GM06990 (cell line): Measurements from ENCODE around the gene CTSH.
"Not testable (repeated sequence)": the region's sequence is repeated elsewhere in the genome, so short reads cannot be mapped to it uniquely, and the experiment has no call there.

Experiments used
- DNase-seq: peaks from one replicate; pipeline ENCODE4 v3.0.0-alpha.2; 2011; ENCODE audit not compliant: insufficient read length; ENCODE audit errors: extremely low read depth
- H3K27me3 ChIP-seq: replicated peaks from 2 replicates; pipeline ENCODE4 v1.6.0; 2011; ENCODE audit warnings: low read length; ENCODE audit not compliant: control insufficient read depth, insufficient read depth
- H3K36me3 ChIP-seq: 2 replicates; pipeline ENCODE4 v1.5.1; 2011; ENCODE audit warnings: low read length; ENCODE audit not compliant: control insufficient read depth, insufficient read depth
- H3K4me3 ChIP-seq: replicated peaks from 2 replicates; pipeline ENCODE4 v1.5.1; 2011; ENCODE audit warnings: low read depth, mild to moderate bottlenecking, control low read depth, low read length
- TF ChIP-seq, protein P1 (sequence below): IDR thresholded peaks from 2 replicates; pipeline ENCODE4 v1.5.1; 2011; ENCODE audit warnings: low read length, control low read depth, mild to moderate bottlenecking, inconsistent platforms; ENCODE audit not compliant: insufficient read depth, poor library complexity, severe bottlenecking

The CTSH gene

DNA sequence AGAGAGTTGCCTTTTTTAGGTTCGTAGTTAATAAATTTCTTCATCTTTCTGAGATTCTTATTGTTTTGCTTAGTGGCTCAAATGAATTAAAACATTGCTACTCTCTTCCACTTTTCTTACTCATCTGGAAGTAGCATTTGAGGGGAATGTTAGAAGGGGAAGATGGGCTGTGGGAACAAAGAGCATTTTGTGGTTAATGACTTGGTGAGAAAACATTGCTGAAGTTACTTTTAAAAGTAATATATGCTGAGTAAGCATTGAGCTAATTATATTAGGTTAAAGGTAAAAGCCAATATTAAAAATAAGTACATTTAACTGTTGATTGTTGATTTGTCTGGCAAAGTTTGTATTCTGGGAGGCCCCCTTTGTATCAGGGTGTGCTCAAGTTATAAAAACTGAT, 66.5 kb downstream of the CTSH start:
- TF ChIP-seq, protein P1, sequence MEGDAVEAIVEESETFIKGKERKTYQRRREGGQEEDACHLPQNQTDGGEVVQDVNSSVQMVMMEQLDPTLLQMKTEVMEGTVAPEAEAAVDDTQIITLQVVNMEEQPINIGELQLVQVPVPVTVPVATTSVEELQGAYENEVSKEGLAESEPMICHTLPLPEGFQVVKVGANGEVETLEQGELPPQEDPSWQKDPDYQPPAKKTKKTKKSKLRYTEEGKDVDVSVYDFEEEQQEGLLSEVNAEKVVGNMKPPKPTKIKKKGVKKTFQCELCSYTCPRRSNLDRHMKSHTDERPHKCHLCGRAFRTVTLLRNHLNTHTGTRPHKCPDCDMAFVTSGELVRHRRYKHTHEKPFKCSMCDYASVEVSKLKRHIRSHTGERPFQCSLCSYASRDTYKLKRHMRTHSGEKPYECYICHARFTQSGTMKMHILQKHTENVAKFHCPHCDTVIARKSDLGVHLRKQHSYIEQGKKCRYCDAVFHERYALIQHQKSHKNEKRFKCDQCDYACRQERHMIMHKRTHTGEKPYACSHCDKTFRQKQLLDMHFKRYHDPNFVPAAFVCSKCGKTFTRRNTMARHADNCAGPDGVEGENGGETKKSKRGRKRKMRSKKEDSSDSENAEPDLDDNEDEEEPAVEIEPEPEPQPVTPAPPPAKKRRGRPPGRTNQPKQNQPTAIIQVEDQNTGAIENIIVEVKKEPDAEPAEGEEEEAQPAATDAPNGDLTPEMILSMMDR = no peak
- Histone ChIP-seq H3K4me3 (no peak overlapping the region; the same call in 1 of the 2 replicates), H3K36me3 (no peaks in the 10 kb centered on the region; the same call in 1 of the 2 replicates), H3K27me3 (no peaks in the 10 kb centered on the region)
- no peak for DNase-seq

DNA sequence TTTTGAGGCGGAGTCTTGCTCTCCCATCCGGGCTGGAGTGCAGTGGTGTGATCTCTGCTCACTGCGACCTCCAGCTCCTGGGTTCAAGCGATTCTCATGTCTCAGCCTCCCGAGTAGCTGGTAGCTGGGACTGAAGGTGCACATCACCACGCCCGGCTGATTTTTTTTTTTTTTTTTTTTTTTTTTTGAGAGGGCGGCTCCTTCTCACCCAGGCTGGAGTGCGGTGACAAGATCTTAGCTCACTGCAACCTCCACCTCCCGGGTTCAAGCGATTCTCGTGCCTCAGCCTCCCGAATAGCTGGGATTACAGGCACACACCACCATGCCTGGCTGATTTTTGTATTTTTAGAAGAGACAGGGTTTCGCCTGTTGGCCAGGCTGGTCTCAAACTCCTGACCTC, 67.9 kb downstream of the CTSH start:
- H3K36me3 ChIP-seq, H3K27me3 ChIP-seq, DNase-seq: not testable (repeated sequence)
- H3K4me3 ChIP-seq = peak overlapping the region; percentile 10; the same call in 1 of the 2 replicates

DNA sequence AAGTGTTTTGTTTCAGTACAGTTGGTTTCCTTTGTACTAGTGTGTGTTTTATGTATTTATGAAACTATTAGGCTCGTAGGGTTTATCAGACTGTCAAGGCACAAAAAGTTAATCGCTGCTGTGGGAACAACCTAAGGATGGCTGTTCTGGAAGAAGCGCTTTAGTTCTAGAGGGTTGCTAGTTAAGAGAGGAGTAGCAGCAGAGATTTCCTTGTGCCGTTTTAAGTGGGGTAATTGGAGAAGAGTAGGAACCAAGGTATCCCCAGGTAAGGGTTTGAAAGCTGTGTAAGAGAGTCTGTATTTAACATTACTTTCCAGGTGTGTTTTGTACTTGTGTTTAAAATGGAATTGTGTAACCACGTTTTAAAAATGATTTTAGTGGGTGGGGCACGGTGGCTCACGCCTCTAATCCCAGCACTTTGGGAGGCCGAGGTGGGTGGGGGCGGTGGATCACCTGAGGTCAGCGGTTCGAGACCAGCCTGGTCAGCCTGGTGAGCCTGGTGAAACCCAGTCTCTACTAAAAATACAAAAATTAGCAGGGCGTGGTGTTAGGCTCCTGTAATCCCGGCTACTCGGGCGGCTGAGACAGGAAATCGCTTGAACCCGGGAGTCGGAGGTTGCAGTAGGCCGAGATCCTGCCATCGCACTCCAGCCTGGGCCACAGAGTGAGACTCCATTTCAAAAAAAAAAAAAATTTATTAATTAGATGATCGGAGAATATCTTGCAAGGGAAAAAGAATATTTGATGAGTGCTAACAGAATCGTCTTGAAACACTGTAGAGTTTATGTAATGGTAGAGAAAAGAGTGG, 69.5 kb downstream of the CTSH start:
- TF ChIP-seq, protein P1 = no peak
- no peaks in the 10 kb centered on the region for H3K27me3 ChIP-seq
- peak overlapping the region; percentile 99 for H3K4me3 ChIP-seq
- H3K36me3 ChIP-seq = no peaks in the 10 kb centered on the region; the same call in 1 of the 2 replicates
- no peak for DNase-seq

DNA sequence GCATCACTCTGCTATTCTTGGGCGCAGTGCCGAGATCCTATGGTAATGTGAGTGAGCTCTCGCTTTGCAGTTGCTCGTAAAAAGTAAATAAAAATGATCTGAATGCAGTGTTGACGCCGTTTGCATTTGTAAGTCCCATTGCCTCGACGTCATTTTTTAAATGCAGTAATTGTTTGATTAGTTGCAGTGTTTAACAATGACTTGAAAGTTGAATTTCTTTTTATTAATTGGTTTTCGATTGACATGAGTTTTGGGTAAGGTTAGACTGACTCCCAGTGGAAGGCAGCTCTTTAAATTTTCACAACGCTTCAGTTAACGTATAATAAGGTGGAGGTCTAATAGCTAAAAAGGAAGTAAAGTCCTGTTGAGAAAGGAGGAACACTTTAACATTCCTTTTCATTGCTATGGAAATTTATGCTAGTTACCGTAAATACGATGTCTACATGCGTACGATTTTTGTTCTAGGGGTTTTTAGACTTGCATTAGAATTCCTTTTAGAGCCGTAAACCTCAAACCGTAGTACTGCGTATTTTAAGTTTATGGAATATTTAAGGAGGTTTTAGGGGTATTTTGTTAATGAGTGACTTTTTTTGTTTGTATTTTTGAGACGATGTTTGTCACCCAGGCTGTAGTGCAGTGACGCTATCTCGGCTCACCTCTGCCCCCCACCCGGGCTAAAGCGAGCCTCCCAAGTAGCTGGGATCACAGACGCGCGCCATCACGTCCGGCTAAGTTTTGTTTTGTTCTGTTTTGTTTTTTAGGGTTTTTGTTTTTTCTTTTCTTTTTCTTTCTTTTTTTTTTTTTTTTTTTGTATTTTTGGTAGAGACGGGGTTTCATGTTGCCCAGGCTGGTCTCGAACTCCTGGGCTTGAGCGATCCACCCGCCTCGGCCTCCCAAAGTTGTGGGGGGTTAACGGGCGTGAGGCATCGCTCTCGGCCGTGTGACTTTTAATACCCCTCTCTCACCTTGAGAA, 70.8 kb downstream of the CTSH start:
- TF ChIP-seq, protein P1 = no peak
- H3K27me3 ChIP-seq = no peaks in the 10 kb centered on the region
- DNase-seq = peak; percentile 20
- H3K36me3 ChIP-seq = no peaks in the 10 kb centered on the region
- H3K4me3 ChIP-seq = peak overlapping the region; percentile 99

DNA sequence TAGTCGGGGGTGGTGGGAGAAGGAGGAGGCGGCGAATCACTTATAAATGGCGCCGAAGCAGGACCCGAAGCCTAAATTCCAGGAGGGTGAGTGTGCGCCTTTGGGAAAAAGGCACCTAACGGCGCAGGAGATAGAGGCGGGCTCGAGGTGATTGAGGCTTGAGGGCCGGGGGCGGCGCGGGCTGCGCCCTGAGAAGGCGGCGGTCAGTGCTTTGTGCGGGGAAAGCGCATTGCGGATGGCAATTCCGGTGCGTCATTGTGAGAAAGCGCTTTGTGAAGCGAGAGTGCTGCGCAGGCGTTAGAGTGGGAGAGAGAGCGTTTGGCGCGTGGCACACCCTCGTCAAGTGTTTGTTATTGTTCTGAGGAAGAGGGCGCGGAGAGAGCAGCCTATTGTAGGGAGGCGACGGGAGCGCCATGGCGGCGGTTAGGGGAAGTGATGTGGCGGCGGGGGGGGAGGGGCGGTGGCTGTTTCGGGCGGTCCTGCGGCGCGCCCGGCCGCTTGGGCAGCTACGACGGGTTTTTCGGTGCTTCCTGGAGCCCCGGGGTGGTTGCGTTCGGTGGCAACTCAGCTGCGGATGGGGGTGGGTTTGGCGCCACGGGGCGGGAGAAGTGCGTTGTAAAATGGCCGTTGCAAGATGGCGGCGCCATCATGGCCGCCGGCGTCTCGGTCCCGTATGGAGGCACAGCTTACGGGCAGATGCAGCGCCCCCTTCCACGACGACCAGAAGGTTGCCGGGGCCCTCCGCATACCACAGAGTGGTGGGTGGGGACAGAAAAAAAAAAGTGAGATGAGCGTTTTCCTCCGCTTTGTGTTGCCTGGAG, 71.7 kb downstream of the CTSH start:
- TF ChIP-seq, protein P1 = peak; percentile 62
- Histone ChIP-seq H3K4me3 (peak overlapping the region; percentile 99), H3K27me3 (no peaks in the 10 kb centered on the region), H3K36me3 (no peaks in the 10 kb centered on the region)
- peak; percentile 92 for DNase-seq
